Fibroblast of skin of right biceps (primary cell): ENCODE results near the gene OTUD1.
A peak's percentile ranks its signal among the peaks of the same experiment; 100 is the strongest.
"Not testable (repeated sequence)": the region's sequence is repeated elsewhere in the genome, so short reads cannot be mapped to it uniquely, and the experiment has no call there.

Source experiments
- DNase-seq: peaks from one replicate; pipeline ENCODE4 v3.0.0-alpha.2; 2013

OTUD1 gene, protein sequence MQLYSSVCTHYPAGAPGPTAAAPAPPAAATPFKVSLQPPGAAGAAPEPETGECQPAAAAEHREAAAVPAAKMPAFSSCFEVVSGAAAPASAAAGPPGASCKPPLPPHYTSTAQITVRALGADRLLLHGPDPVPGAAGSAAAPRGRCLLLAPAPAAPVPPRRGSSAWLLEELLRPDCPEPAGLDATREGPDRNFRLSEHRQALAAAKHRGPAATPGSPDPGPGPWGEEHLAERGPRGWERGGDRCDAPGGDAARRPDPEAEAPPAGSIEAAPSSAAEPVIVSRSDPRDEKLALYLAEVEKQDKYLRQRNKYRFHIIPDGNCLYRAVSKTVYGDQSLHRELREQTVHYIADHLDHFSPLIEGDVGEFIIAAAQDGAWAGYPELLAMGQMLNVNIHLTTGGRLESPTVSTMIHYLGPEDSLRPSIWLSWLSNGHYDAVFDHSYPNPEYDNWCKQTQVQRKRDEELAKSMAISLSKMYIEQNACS

GRCh38 chr10:23438547-23439451 is at the start of gene OTUD1:
TSS of gene OTUD1 (plus strand) at chr10:23439075. CDS start at chr10:23439458, 383 bp downstream.
- DNase-seq = peak; percentile 94

GRCh38 chr10:23390408-23390807 is 48.5 kb upstream of the OTUD1 start:
- not testable (repeated sequence) for DNase-seq

- DNase-seq = no peak
These were observed 48.1 kb upstream of the OTUD1 start for GRCh38 chr10:23390809-23391208.

DNA sequence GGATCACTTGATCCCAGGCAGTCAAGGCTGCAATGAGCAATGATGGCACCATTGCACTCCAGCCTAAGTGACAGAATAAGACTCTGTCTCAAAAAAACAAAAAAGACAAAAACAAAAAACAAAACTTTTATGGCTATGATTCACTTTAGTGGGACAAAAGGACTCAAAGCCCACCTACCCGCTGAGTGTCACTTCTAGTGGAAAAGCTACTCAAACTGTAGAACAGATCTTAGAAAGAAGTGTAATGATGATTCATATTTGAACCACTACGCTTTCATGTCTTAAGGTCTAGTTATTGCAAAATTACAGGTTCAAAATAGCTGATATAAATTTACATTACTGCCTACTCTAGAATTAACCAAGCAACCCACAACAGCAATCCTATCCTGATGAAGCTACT is 47.1 kb upstream of the OTUD1 start:
- no peak for DNase-seq

DNA sequence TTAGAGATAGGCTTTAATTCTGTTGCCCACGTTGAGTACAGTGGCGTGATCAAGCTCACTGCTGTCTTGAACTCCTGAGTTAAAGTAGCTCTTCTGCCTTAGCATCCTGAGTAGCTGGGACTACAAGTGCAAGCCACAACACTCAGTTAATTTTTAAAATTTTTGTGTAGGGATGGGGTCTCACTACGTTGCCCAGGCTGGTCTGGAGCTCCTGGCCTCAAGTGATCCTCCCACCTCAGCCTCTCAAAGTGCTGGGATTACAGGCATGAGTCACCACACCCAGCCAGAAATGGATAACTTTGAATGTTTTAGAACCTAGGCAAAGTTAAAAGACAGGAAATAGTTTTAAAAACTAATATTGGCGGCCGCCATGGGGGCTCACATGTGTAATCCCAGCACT is 43.9 kb upstream of the OTUD1 start:
- no peak for DNase-seq

- DNase-seq = no peak
These were observed 42.2 kb upstream of the OTUD1 start for GRCh38 chr10:23396695-23397094.

DNA sequence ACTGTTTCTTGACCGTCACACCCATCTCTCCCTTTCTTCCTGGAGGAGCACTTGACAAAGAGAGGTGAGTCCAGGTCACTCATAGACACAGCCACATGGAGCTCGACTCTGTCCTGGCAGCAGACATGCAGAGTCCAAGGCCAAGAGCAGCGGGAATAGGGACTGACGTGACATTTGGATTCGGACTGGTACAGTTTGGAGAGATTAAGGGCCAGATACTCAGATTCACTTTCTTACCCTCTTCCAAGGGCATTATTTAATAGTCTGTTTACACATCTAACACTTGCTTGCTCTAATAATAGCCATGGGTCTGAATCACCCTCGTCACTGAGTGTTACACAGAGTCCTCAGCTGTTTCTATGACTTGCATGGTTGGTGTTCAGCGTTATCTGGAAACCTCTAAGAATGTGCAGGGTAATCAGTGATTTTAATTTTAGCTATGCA is 39.2 kb upstream of the OTUD1 start:
- DNase-seq = peak; percentile 83

DNA sequence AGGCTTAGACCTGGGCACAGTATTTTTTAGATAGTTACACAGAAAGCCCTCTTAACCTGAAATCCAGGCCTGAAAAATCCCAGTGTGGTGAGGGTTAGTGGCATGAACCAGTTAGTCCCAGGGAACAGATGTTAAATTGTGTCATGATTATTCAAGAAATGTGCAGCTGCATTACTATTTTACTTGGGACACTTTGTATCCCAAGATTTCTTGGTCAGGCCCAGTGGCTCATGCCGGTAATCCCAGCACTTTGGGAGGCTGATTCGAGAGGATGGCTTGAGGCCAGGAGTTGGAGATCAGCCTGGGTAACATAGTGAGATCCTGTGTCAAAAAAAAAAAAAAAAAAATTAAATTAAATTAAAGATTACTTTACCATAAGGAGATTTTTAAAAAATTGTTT is 36.0 kb upstream of the OTUD1 start:
- no peak for DNase-seq

- DNase-seq = no peak
These were observed 35.6 kb upstream of the OTUD1 start for GRCh38 chr10:23403278-23403677.

DNA sequence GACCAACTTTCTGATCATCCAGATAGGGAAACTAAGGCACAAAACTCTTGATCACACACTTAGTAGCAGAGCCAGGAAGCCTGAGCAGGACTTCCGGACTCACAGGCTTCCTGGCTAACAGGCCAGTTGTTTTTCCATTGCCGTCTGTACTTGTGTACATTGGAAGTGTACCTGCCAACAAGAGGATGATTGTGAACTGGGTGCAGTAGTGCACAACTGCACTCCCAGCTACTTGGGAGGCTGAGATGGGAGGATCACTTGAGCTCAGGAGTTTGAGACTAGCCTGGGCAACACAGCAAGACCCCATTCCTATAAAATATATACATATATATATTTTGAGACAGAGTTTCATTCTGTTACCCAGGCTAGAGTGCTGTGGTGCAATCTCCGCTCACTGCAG is 35.2 kb upstream of the OTUD1 start:
- no peak for DNase-seq

DNA sequence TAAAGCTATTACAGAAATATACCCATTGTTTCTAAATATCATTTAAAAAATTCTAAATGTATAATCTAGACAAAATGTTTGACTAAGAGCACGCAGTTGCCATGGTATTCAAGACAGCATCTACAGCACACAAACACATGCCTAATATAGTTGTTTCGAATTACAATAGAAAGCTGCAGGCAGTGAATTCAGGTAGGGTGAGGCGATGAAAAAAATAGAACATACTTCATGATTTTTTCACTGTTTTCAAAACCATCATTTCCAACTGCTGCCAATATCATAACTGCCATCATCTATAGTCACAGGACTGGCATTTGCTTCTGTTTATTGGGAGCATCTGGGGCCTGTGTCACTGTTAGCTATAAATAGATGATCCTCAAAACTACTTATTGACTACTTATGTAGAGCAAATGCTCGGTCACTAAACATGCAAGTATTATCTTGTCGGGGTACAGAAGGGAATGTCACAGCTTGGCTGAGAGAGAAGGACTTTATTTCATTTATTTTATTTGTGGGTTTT is 34.4 kb upstream of the OTUD1 start:
- peak; percentile 28 for DNase-seq

GRCh38 chr10:23405540-23405939 is 33.3 kb upstream of the OTUD1 start:
- no peak for DNase-seq

- no peak for DNase-seq
These were observed 32.5 kb upstream of the OTUD1 start for GRCh38 chr10:23406409-23406808.

GRCh38 chr10:23408330-23408976 is 30.4 kb upstream of the OTUD1 start:
- peak; percentile 71 for DNase-seq

DNA sequence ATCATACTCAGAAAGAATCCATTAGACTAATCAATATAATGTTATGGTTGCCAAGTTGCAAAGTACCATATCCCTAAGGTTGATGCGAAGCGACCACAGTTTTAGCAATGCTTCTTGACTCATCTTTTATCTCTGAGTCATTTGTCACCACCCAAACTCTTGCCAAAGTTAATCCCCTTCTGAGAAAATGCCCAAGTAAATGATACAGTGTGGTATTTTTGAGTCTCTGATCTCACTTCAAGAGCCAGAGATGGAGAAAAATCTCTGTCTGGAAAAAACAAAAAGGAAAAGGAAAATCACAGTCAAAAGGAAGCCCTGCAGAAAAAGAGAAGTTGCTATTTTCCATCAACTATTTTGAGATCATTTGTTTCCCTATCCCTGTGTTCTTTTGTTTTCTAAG is 26.7 kb upstream of the OTUD1 start:
- peak; percentile 85 for DNase-seq

DNA sequence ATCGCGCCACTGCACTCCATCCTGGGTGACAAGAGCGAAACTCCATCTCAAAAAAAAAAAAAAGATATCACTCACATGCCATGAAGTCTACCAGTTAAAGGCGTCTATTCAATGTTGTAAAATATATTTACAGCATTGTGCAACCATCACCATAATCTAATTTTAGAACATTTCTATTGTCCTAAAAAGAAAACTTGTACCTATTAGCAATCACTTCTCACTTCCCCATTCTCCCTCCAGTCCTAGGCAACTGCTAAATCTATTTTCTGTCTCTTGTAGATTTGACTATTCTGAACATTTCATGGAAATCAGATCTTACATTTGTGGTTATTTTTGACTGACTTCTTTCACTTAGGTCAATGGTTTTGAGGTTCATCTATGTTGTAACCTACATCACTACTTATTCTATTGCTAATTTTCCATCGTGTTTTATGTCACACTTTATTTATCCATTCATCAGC is 25.2 kb upstream of the OTUD1 start:
- no peak for DNase-seq

DNA sequence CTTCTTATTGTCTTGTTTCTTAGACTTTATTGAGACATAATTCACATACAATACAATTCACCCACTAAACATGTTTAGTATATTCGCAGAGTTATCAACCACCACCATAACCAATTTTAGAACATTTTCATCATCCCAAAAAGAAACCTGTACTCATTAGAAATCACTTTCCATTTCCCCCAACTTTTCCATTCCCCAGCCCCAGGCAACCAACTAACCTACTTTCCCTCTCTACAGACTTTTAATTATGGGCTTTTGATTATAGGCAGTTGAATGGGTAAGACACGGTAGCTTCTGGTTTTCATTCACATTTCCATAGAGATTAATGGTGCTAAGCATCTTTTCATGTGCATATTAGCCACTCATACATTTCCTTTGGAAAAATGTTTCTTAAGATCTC is 24.2 kb upstream of the OTUD1 start:
- no peak for DNase-seq

DNA sequence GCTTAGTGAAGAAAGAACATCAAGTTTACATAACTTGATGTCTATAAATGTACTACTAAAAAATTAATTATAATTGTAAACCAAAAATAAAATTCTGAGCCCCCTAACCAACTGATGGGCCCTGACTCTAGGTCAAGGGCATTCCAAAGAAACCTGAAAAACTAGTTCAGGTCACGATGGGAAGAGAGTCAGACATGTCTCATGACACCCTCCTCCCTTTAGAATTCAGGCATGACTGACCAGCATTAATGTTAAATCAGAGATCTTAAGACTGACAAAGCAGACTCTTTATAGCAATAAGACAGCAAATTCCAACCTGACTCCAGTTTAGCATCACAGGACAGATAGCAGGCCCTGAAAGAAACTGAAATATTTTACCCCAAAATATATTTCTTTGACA is 21.6 kb upstream of the OTUD1 start:
- no peak for DNase-seq

DNA sequence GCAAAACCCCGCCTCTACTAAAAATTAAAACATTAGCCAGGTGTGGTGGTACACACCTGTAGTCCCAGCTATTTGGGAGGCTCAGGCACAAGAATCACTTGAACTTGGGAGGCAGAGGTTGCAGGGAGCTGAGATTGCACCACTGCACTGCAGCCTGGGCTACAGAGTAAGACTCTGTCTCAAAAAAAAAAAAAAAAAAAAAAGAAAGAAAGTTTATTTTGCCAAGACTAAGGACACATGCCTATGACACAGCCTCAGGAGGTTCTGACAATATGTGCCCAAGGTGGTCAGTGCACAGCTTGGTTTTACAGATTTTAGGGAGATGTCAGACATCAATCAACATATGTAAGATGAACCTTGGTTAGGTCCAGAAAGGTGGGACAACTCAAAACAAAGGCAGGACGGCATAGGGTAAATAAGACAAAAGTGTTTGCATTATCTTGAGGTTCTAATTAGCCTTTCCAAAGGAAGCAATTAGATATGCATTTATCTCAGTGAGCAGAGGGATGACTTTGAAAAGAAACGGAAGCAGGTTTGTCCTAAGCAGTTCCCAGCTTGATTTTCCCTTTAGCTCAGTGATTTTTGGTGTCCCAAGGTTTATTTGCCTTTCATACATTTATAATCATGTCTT is 20.7 kb upstream of the OTUD1 start:
- no peak for DNase-seq

GRCh38 chr10:23419201-23419600 is 19.7 kb upstream of the OTUD1 start:
- DNase-seq = no peak

- no peak for DNase-seq
These were observed 19.1 kb upstream of the OTUD1 start for GRCh38 chr10:23419655-23420329.

DNA sequence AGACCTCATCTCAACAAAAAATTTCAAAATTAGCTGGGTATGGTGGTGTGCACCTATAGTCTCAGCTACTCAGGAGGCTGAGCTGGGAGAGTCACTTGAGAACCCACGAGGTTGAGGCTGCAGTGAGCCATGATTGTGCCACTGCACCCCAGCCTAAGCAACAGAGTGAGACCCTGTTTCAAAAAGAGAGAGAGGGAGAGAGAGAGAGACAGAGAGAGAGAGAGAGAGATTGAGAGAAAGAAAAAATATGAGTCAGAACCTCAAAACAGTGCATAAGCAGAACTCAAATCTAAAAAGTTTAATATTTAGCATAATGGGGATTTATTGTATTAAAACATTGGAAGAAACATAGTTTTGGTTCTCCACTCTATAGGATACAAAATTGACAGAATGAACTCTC is 17.5 kb upstream of the OTUD1 start:
- DNase-seq = no peak
